GM19043 (cell line): ENCODE measurements around the gene ENKD1.

Experiments used
- ATAC-seq: cut with Tn5 transposase; IDR thresholded peaks from one replicate; pipeline ENCODE4 v1.9.1; 2021; ENCODE audit warnings: low read depth; ENCODE audit not compliant: unreplicated experiment

The ENKD1 gene

DNA sequence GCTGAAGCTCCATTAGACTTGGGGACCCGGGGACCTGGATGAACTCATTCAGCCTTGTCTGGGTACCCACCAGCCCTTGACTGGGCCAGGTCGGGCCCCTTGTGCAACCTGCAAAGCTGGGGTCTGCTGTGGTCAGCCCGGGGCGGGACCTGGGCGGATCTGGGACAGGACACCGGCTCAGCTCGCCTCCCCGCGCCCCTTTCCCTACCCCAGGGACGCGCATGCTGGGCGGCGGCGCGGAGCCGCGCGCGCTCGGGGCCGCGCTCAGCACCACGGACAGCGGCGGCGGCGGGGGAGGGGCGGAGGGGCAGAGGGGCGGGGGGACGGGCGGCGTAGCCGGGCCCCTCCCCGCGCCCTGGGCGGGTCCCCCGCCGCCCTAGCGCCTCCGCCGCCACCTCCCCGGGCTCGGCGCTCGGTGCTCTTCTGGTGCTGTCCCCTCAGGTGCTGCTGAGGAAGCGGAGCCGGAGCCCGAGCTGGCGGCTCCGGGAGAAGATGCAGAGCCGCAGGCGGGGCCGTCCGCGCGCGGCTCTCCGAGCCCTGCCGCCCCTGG, 13.9 kb downstream of the ENKD1 start:
- ATAC-seq, result no peak

DNA sequence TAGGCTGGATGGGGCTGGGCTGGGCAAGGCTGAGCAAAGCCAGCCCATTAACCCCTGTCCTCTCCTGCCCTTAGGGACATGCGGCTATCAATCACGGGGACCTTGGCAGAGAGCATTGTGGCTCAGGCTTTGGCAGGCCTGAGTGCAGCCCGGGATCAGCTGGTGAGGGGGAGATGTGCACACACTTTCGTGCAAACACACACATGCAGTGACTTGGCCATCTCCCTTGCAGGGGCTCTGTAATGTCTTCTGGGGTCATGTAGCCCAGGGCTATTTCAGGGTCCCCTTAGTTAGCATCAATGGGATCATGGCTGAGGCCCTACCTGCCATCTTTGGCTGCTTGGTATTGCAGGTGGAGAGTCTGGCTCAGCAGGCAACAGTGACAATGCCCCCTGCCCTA, 14.7 kb downstream of the ENKD1 start:
- no peak for ATAC-seq

DNA sequence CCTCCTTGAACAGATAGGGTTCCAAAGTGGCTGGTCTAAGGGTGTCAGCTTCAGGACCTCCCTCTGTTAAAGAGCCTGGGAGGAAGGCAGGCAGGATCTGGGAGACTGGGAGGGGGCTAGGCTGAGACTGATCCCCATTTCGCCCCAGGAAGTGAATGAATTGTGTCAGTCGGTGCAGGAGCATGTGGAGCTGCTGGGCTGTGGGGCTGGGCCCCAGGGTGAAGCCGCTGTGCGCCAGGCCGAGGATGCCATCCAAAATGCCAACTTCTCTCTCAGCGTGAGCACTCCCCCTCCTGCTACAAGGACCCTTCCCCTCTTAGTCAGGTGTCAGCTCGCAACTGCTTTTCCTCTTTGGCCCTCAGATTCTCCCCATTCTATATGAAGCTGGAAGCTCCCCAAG, 15.5 kb downstream of the ENKD1 start:
- no peak for ATAC-seq

DNA sequence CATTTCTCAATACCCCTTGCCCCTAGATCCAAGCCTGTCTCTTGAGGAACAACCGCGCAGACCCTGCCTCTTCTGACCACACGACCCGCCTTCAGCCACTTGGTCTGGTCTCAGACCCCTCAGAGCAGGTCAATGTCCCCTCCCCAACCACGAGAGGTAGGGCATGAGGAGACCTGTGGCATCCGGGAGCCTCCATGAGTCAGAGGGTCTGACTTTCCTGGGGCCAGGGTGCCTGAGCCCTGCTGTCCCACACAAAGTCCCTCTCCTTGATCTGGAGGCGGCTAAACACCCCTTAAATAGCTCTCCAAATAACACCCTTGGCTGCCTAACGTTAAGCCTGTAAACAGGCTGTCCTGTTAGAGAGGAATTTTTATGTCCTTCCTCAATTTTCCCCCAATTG, 16.5 kb downstream of the ENKD1 start:
- ATAC-seq, result no peak

DNA sequence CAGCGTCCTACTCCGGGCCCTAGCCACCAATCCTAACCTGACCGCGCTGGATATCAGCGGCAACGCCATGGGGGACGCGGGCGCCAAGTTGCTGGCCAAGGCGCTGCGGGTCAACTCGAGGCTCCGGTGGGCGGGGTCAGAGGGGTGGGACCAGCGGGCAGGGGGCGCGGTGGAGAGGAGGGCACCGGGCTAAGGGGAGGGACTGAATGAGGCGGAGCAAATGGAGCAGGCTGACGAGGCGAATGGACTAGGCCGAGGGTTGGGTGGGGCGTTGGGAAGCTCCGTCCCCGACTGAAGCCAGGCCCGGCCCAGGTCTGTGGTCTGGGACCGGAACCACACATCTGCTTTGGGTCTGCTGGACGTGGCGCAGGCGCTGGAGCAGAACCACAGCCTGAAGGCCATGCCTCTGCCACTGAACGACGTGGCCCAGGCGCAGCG, 17.0 kb downstream of the ENKD1 start:
- no peak for ATAC-seq

DNA sequence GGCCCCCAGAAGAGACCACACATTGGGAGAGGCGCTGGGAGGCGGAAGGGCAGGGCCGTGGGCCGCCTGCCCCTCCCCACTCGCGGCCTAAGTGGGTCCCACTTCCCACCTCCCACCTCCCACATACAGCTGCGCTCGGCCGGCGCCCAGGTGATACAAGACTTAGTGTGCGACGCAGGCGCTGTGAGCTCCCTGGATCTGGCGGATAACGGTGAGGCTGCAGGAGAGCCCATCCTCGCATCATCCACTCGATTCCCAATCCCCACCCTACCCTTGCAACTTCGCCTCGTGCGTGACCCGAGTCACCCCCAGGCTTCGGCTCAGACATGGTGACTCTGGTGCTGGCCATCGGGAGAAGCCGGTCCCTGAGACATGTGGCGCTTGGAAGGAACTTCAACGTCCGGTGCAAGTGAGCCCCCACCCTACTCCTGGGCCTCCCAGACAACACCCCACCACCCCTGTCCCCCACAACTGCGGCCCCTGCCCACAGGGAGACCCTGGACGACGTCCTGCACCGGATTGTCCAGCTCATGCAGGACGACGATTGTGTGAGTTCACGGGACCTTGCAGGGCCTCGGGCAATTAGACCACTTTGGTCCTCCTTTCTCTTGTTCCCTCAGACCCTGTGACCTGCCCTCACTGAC, 17.7 kb downstream of the ENKD1 start:
- no peak for ATAC-seq

DNA sequence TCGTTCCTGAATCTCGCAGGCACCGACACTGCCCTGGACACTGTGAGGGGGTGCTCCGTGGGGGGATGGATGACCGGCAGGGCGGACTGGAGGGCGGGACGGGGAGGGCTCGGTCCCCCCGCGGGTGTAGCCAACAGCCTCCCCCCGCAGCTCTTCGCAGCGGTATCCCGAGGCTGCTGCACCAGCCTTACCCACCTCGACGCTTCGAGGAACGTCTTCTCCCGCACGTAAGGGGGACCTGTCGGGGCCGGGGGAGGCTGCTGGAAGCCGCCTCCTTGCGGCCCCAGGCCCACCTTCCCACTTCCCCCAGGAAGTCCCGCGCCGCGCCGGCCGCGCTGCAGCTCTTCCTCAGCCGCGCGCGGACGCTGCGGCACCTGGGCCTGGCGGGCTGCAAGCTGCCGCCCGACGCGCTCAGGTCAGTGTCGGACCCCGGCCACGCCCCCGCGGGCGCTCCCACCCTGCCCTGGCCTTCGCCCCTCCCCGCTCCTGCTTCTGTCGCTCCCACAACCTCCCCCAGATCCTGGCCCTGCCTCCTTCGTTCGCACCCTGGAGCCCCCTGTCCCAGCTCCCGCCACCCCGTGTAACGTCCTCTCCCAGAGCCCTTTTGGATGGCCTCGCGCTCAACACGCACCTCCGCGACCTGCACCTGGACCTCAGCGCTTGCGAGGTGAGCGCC, 18.3 kb downstream of the ENKD1 start:
- ATAC-seq, result no peak

DNA sequence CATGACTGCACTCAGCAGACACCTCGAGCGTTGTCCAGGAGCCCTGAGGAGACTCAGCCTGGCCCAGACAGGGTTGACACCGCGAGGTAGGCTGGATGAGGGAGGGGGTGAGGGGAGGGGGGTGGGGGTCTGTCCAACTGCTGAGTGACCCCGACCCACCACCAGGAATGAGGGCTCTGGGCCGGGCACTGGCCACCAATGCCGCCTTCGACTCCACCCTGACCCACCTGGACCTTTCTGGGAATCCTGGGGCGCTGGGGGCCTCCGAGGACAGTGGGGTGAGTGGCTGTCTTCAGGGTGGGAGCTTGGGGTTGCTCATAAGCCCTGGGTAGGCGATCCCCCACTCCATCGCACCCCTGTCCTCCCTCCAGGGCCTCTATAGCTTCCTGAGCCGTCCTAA, 18.9 kb downstream of the ENKD1 start:
- no peak for ATAC-seq

DNA sequence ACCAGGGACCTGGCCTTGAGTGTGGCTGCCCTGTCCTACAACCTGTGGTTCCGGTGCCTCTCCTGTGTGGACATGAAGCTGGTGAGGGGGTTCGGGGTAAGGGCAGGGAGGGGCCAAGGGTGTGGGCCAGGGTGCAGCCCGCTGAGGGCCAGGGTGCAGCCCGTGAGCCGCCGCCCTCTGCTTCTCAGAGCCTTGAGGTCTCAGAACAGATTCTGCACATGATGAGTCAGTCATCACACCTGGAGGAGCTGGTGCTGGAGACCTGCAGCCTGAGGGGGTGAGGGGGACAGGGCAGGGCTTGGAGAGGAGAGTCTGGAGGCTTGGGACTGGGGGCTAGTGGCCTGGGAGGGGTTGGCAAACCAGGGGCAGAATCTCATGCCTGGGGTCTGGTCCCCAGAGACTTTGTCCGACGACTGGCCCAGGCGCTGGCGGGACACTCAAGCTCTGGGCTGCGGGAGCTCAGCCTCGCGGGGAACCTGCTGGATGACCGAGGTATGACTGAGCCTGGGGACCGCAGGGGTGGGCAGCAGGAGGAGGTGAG, 19.4 kb downstream of the ENKD1 start:
- no peak for ATAC-seq

DNA sequence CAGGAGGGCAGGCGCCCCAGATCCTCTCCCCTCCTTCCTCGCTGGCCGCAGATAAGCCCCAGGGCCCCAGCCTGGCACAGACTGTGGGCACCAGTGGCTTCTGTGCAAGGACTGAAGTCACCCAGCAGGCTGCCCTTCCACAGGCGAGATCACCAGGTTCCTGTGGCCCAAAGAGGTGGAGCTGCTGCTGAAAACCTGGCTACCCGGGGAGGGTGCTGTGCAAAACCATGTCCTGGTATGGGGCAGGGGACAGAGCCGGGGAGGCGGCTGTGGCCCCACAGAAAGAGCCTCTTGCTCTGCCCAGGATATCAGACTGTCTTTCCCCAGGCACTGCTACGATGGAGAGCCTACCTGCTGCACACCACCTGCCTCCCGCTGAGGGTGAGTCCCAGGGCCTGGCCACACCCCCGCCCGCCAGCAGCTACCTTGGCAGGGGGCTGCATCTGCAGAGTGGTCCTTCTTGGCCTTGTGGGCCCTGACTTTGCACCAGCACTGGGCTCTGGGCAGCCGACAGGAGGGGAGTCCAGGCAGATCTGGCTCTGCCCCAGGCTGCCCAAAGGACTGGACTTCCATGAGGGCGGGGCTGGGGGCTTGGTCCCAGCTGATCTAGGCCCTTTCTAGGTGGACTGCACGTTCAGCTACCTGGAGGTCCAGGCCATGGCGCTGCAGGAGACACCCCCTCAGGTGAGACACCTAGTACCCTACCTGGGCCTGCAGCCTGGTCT, 21.0 kb downstream of the ENKD1 start:
- ATAC-seq, result no peak

DNA sequence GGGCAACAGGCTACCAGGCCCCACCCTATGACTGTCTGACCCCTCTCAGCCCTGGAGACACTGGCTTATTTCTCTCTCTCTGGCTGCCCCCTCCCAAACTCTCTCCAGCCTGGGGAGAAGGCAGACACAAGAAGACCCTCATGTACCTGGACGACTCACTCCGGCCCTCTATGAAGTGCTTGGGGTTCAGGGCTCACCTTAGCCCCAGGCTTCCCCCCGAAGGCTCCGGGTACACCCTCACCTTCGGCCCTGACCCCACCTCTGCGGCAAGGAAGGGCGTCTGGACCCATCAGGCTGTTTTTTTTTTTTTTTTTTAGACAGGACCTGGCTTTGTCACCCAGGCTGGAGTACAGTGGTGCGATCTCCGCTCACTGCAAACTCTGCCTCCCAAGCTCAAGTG, 22.5 kb downstream of the ENKD1 start:
- no peak for ATAC-seq

DNA sequence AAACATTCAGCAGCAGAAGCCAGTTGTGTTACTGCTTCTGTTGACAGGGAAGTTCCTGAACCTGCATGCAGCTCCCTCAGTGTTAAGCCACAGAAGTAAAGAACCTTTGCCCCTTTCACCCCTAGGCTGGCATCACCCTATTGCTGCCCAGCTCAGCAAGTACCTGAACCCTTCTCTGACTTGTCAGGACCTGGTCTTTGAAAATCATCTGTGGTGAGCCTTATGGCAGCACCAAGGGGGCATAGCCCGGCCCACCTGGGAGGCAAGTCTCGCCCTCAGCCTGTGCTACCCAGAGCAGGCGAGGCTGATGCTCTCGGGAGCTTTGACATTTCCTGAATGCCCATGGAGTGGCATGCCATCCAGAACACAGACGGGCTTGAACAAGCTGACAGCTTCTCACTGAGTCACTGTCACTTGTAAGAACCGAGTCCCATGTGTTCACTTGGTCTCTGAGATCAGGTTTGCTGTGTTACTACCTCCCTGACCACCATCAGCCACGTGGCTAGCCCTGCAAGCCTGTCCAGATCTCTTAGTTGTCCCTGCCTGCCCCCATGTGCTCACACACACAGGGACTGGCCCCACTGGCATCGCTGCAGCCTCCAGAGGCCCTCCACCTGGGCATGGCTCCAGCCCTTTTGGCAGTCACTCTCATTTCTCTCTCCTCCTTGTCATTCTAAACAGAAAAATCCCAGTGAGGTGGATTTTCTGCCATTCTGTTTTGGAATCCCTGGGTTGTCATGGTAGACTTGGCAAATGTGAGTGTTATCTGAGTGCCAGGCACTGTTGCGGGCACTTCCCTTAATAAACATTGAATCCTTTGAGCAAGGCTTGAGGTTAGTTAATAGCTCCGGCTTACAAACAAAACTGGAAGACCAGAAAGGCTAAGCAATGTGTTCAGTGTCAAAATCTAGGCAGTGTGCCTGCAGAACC, 24.5 kb downstream of the ENKD1 start:
- ATAC-seq, result no peak

DNA sequence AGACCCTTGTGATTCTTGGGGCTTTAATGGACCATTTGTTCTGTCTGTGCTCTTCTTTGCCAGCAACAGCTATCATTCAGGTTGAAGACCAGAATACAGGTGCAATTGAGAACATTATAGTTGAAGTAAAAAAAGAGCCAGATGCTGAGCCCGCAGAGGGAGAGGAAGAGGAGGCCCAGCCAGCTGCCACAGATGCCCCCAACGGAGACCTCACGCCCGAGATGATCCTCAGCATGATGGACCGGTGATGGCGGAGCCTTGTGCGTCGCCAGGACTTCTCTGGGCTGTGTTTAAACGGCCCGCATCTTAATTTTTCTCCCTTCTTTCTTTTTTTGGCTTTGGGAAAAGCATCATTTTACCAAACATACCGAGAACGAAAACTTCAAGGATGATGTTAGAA, 28.9 kb downstream of the ENKD1 start:
- no peak for ATAC-seq

DNA sequence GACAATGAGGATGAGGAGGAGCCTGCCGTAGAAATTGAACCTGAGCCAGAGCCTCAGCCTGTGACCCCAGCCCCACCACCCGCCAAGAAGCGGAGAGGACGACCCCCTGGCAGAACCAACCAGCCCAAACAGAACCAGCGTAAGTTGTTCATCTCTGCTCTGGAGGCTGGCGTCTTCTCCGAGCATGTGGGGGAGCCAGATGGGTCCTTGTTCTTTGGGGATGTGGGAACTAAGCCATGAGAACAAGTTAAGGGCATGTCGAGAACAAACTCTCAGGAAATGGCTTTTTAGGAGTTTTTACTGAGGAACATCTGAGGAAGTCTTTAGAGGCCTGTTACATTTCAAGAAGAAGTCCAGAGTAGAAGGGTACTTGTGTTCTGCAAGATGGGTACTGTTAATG, 29.8 kb downstream of the ENKD1 start:
- no peak for ATAC-seq

DNA sequence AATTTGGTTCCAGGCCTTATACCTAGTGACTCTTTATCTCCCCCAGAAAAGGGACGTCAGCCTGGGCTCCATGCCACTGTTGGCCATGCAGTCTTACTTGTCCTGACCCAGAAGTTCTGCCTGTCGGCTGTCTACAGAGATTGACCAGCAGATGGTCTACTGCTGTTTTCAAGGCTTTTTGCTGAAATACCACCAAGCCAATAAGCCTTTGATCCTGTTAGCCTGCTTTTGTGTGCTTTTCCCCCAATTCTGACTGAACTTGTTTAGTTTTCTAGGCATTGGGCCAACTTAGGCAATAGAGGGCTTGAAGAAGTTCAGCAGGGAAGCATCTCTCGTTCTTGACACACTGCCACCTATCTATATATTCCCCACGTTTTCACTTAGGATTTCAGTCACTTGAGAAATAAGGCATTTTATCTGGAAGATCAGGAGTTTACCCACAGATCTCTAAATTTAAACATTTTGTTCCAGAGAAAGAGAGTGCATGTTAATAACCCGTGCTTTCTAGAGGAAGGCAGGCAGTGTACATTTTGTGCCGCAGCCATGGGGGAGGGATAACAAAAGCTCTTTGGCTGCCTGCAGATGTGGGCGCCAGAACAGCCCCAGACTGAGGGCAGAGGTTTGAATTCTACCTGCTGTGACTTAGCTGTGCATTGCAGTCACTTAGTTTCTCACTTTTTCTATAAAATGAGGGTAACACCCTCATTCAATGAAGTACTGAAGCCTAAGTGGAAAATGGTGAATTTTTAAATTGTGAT, 34.0 kb downstream of the ENKD1 start:
- ATAC-seq, result no peak

DNA sequence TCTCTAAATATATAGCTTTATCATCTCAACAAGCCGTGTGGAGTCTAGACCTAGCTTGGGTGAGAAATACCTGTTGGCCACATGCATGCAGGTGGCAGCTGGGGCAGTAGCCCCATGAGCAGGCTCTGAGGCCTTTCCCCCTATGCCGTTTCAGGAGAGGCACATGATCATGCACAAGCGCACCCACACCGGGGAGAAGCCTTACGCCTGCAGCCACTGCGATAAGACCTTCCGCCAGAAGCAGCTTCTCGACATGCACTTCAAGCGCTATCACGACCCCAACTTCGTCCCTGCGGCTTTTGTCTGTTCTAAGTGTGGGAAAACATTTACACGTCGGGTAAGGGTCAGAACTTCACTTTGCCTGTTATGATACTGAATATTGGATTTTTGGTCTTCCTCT, 38.3 kb downstream of the ENKD1 start:
- no peak for ATAC-seq

DNA sequence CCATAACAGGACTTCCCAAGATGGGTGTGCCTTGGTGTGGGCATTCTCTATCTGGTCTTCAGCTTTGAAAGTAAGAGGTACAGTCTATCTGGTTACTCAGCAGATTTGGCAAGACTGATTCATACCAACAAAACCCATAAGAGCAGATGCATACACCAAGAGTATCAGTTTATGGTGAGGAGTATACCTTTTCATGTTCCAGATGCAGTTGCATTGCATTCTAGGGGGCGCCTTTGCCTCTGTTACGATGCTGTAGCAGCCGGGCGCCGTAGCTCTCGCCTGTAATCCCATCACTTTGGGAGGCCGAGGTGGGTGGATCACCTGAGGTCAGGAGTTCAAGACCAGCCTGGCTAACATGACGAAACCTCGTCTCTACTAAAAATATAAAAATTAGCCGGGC, 52.7 kb downstream of the ENKD1 start:
- ATAC-seq, result no peak
